ENCODE data around the gene GRB2. TPM values are rescaled to one million over a fixed set of nuclear protein-coding genes. Genes with fewer than 3 reads are reported as not detected.

GRB2 gene
- total RNA-seq, 1 donor from 2014 or later = 84.8 TPM

DNA sequence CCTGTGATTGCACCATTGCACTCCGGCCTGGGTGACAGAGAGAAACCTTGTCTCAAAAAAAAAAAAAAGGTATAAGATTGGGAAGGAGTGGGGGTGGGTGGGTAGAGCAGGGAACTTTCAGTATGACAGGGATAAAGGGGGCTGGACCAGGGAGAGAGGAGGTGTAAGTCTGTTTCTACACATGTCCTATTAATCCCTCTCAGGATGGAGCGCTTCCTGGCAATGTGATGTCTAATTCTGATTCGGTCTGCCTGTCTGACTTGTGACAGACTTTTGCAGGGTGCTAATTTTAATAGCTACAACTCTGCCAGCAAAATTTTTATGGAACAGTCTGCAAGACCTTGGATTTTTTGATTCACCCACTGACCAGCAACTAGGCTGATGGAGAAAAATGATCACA is 62.5 kb downstream of the GRB2 start:
- Mint-ChIP-seq H3K4me1 (ENCODE audit: low read depth) (peaks cover 33% of the 10 kb centered on the region), H3K27ac (no peak overlapping the region), H3K36me3 (ENCODE audit: insufficient read depth) (peaks cover 2% of the 10 kb centered on the region), H3K4me3 (ENCODE audit: low read depth) (no peak overlapping the region), H3K27me3 (no peaks in the 10 kb centered on the region), H3K9me3 (ENCODE audit: low read depth) (no peaks in the 10 kb centered on the region)
- no peak for DNase-seq (ENCODE audit: low spot score, unreplicated experiment)
- TF ChIP-seq, protein P1, sequence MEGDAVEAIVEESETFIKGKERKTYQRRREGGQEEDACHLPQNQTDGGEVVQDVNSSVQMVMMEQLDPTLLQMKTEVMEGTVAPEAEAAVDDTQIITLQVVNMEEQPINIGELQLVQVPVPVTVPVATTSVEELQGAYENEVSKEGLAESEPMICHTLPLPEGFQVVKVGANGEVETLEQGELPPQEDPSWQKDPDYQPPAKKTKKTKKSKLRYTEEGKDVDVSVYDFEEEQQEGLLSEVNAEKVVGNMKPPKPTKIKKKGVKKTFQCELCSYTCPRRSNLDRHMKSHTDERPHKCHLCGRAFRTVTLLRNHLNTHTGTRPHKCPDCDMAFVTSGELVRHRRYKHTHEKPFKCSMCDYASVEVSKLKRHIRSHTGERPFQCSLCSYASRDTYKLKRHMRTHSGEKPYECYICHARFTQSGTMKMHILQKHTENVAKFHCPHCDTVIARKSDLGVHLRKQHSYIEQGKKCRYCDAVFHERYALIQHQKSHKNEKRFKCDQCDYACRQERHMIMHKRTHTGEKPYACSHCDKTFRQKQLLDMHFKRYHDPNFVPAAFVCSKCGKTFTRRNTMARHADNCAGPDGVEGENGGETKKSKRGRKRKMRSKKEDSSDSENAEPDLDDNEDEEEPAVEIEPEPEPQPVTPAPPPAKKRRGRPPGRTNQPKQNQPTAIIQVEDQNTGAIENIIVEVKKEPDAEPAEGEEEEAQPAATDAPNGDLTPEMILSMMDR (IDR thresholded peaks at IDR 0.05; ENCODE audit: unreplicated experiment) = no peak

DNA sequence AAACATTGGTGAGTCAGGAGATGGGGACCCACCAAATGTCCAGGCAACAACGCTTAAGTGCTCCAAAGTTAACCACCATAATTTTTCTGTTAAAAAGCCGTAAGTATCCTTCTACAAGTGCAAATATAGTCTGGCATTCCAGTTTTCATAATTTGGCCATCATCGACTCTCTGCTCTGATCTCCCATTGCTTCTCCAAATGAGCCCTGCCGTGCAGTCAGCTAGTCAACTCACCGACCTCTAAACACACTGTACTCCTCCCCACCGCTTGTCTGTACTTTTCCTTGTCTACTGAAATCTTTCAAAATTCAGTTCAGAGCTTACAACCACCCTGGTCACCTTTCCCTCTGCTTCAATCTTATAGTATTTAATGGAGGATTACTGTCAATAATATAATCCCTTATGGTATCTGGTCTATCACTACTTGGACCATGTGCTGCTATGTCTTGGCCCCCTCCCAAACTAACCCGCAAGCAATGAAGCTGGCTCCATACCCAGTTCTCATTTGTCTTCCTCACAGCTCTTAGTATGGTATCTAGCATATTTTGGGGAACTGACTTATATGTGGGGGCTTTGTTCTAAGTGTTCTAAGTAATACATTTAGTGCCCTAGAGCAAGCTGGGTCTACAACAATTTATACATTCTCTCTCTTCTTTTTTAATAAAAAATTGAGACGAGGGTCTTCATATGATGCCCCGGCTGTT is 63.5 kb downstream of the GRB2 start:
- Mint-ChIP-seq H3K27me3 (no peaks in the 10 kb centered on the region), H3K36me3 (ENCODE audit: insufficient read depth) (peaks cover 2% of the 10 kb centered on the region), H3K4me1 (ENCODE audit: low read depth) (peaks cover 27% of the 10 kb centered on the region), H3K27ac (peak overlapping the region; percentile 63), H3K9me3 (ENCODE audit: low read depth) (no peaks in the 10 kb centered on the region), H3K4me3 (ENCODE audit: low read depth) (no peak overlapping the region)
- TF ChIP-seq, protein P1 (IDR thresholded peaks at IDR 0.05; ENCODE audit: unreplicated experiment) = no peak
- no peak for DNase-seq (ENCODE audit: low spot score, unreplicated experiment)

DNA sequence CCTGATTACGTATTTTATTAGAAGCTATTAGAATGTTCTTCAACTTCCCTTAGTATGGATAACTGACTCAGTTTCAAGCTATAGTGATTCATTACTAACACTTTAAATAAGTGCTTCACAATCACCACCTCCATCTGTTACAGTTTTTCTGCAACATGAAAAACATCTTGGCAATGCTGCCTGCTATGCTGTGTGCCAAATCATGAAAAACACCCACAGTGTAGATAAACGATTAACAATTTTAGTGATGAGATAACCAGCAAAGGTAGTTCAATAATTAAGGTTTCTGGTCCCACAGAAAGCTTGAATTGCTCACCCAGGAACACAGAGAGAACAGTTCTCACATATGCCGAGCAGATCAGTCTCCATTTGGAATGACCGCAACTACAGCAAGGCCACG is 64.8 kb downstream of the GRB2 start:
- Mint-ChIP-seq H3K9me3 (ENCODE audit: low read depth) (no peaks in the 10 kb centered on the region), H3K4me1 (ENCODE audit: low read depth) (peaks cover 32% of the 10 kb centered on the region), H3K36me3 (ENCODE audit: insufficient read depth) (peaks cover 2% of the 10 kb centered on the region), H3K27me3 (no peaks in the 10 kb centered on the region), H3K27ac (peak overlapping the region; percentile 3), H3K4me3 (ENCODE audit: low read depth) (no peak overlapping the region)
- TF ChIP-seq, protein P1 (IDR thresholded peaks at IDR 0.05; ENCODE audit: unreplicated experiment) = no peak
- no peak for DNase-seq (ENCODE audit: low spot score, unreplicated experiment)

DNA sequence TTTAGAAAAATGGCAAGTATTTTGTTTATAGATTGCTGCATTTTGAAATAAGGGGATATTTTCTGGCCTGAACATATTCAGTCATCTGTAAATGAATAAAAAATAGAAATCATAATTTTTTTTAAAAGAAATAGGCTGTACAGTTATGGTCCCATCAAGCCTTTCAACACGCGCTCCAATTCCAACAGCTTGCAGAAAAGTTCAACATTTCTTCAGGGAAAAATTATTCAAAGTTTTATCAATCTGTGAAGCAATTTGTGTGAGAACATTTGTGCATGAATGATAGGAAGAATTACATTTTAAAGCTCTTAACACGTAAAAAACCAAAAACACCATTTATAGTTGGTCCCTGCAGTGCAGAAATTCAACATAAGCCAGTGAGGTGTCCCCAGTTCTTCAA is 65.5 kb downstream of the GRB2 start:
- TF ChIP-seq, protein P1 (IDR thresholded peaks at IDR 0.05; ENCODE audit: unreplicated experiment) = no peak
- H3K4me3 Mint-ChIP-seq (ENCODE audit: low read depth) = no peak overlapping the region
- H3K36me3 Mint-ChIP-seq (ENCODE audit: insufficient read depth) = peaks cover 2% of the 10 kb centered on the region
- H3K9me3 Mint-ChIP-seq (ENCODE audit: low read depth) = no peaks in the 10 kb centered on the region
- peaks cover 34% of the 10 kb centered on the region for H3K4me1 Mint-ChIP-seq (ENCODE audit: low read depth)
- no peaks in the 10 kb centered on the region for H3K27me3 Mint-ChIP-seq
- no peak for DNase-seq (ENCODE audit: low spot score, unreplicated experiment)
- H3K27ac Mint-ChIP-seq = no peak overlapping the region

DNA sequence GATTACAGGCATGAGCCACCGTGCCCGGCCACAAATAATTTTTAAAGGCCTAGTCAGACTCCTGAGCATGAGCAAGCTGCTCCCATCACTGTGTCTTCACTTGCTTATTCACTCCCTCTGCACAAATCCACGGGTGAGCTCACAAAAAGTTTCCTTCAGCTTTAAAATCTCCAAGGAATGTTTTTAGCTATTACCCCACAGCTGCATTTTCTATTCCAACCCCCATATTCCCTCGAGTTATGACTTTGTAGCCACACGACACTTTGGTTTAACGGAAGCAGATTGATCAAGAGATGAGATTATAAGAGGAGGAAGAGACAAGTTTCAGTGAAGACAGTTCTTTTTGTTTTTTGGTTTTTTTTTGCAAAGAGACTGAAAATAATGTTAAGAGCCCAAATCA is 67.1 kb downstream of the GRB2 start:
- Mint-ChIP-seq H3K9me3 (ENCODE audit: low read depth) (no peaks in the 10 kb centered on the region), H3K4me3 (ENCODE audit: low read depth) (no peak overlapping the region), H3K27ac (peak overlapping the region; percentile 84), H3K36me3 (ENCODE audit: insufficient read depth) (peaks cover 2% of the 10 kb centered on the region), H3K27me3 (no peaks in the 10 kb centered on the region), H3K4me1 (ENCODE audit: low read depth) (peaks cover 32% of the 10 kb centered on the region)
- TF ChIP-seq, protein P1 (IDR thresholded peaks at IDR 0.05; ENCODE audit: unreplicated experiment) = no peak
- no peak for DNase-seq (ENCODE audit: low spot score, unreplicated experiment)

Data from progenitor cell of endocrine pancreas (in vitro differentiated cells).